AG04450 (cell line): ENCODE measurements around the gene NOX4. TPM values are rescaled to one million over a fixed set of nuclear protein-coding genes. Genes with fewer than 3 reads are reported as not detected.

Experiments used
- CTCF ChIA-PET: fragments of 300-600, 350-600 bp; formaldehyde crosslinking; extraction: SDS; loops from one replicate; lab custom pipeline; 2022; ENCODE audit warnings: antibody characterized with exemption, inconsistent platforms; lab: Charles Lee
- POLR2A ChIA-PET: fragments of 350-600 bp; formaldehyde crosslinking; extraction: SDS; loops from one replicate; lab custom pipeline; 2021; ENCODE audit warnings: antibody characterized with exemption, inconsistent platforms; lab: Yijun Ruan, JAX
- DNase-seq: peaks from one replicate; pipeline ENCODE4 v3.0.0-alpha.2; 2011; ENCODE audit warnings: low read depth, low spot score
- H3K27ac ChIP-seq: one replicate; pipeline ENCODE4 v1.5.1; 2012; ENCODE audit warnings: low read depth, low read length, control low read depth
- H3K27me3 ChIP-seq: one replicate; pipeline ENCODE4 v1.6.0; 2012; ENCODE audit warnings: low read length; ENCODE audit not compliant: control insufficient read depth, insufficient read depth
- H3K4me3 ChIP-seq: 2 replicates; pipeline ENCODE4 v1.5.1; 2011; ENCODE audit warnings: mild to moderate bottlenecking, low read depth, low read length, control low read depth
- H3K9me3 ChIP-seq: 2 replicates; pipeline ENCODE4 v1.5.1; 2012; ENCODE audit warnings: low read length; ENCODE audit not compliant: control insufficient read depth, insufficient read depth
- CTCF ChIP-seq: IDR thresholded peaks from 2 replicates; pipeline ENCODE4 v1.5.1; 2011; ENCODE audit warnings: low read depth, low read length, control low read depth, inconsistent platforms
- polyA plus RNA-seq: library from polyadenylated mRNA; depleted of rRNA; stranded (reverse); fragments of >200 nt; gene quantifications from 2 replicates; pipeline ENCODE4 v1.2.3, GENCODE V29; 2011

Gene NOX4
- polyA plus RNA-seq, 1 experiment: 5.1 TPM

GRCh38 chr11:89457190-89457589 is 34.0 kb downstream of the NOX4 start:
- no peak for DNase-seq
- H3K27ac ChIP-seq: no peak overlapping the region
- H3K27me3 ChIP-seq: no peaks in the 10 kb centered on the region
- CTCF ChIA-PET: no interaction called here
- H3K9me3 ChIP-seq: no peaks in the 10 kb centered on the region
- TF ChIP-seq CTCF: no peak
- no peak overlapping the region for H3K4me3 ChIP-seq
- POLR2A ChIA-PET: no interaction called here

- no peak overlapping the region for H3K4me3 ChIP-seq
- no peak overlapping the region for H3K27ac ChIP-seq
- no peak for DNase-seq
- H3K27me3 ChIP-seq: no peaks in the 10 kb centered on the region
- CTCF ChIA-PET: no interaction called here
- POLR2A ChIA-PET: no interaction called here
- TF ChIP-seq CTCF: no peak
- no peaks in the 10 kb centered on the region for H3K9me3 ChIP-seq
Observed at GRCh38 chr11:89456681-89457080, 34.5 kb downstream of the NOX4 start.

- no peak for DNase-seq
- ChIA-PET POLR2A (no interaction called here), CTCF (no interaction called here)
- no peak for TF ChIP-seq CTCF
- no peaks in the 10 kb centered on the region for H3K9me3 ChIP-seq
- H3K27ac ChIP-seq: no peak overlapping the region
- no peaks in the 10 kb centered on the region for H3K27me3 ChIP-seq
- H3K4me3 ChIP-seq: no peak overlapping the region
Observed at GRCh38 chr11:89452780-89453179, 38.4 kb downstream of the NOX4 start.

GRCh38 chr11:89447845-89448244 is 43.3 kb downstream of the NOX4 start:
- POLR2A ChIA-PET: no interaction called here
- CTCF ChIA-PET: no interaction called here
- Histone ChIP-seq H3K9me3 (no peaks in the 10 kb centered on the region), H3K27me3 (no peaks in the 10 kb centered on the region), H3K4me3 (no peak overlapping the region), H3K27ac (no peak overlapping the region)
- DNase-seq: no peak
- TF ChIP-seq CTCF: no peak

- Histone ChIP-seq H3K27ac (no peak overlapping the region), H3K27me3 (no peaks in the 10 kb centered on the region), H3K9me3 (no peaks in the 10 kb centered on the region), H3K4me3 (no peak overlapping the region)
- no peak for DNase-seq
- CTCF ChIA-PET: no interaction called here
- POLR2A ChIA-PET: no interaction called here
- no peak for TF ChIP-seq CTCF
Observed at GRCh38 chr11:89443361-89444322, 47.5 kb downstream of the NOX4 start.
